GM18511 (cell line): Measurements from ENCODE around the gene KLHL40.
"Not testable (repeated sequence)": the region's sequence is repeated elsewhere in the genome, so short reads cannot be mapped to it uniquely, and the experiment has no call there.

Experiments used
- ATAC-seq: cut with Tn5 transposase; IDR thresholded peaks from one replicate; pipeline ENCODE4 v1.9.1; 2021; ENCODE audit warnings: mild to moderate bottlenecking, moderate library complexity; ENCODE audit not compliant: unreplicated experiment

The KLHL40 gene

GRCh38 chr3:42714171-42714852, 29.0 kb downstream of the KLHL40 start:
- ATAC-seq: no peak

DNA sequence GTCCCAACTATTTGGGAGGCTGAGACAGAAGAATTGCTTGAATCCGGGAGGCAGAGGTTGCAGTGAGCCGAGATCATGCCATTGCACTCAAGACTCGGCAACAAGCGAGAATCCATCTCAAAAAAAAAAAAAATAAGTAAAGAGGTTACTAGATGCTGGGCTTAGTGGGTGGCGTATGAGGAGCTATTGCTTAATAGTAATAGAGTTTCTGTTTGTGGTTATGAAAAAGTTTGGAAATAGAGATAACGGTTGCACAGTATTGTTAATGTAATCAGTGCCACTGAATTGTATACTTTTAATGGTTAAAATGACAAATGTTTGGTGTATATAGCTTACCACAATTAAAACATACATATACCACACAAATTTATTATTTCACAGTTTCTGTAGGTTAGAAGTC, 32.0 kb downstream of the KLHL40 start:
- ATAC-seq: no peak

DNA sequence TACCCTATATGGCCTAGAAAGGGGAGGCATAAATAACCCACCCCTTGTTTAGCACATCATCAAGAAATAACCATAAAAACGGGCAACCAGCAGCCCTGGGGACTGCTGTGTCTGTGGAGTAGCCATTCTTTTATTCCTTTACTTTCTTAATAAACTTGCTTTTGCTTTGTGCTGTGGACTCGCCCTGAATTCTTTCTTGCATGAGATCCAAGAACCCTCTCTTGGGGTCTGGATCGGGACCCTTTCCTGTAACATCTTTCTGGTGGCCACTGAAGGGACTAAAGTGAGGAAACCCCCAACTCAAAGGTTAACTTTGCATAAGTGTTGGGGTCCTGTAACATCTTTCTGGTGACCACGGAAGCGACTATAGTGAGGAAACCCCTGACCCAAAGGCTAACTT, 33.0 kb downstream of the KLHL40 start:
- no peak for ATAC-seq

GRCh38 chr3:42719002-42719401, 33.7 kb downstream of the KLHL40 start:
- ATAC-seq: no peak

- ATAC-seq: no peak
Measured at GRCh38 chr3:42720126-42720525, 34.8 kb downstream of the KLHL40 start.

DNA sequence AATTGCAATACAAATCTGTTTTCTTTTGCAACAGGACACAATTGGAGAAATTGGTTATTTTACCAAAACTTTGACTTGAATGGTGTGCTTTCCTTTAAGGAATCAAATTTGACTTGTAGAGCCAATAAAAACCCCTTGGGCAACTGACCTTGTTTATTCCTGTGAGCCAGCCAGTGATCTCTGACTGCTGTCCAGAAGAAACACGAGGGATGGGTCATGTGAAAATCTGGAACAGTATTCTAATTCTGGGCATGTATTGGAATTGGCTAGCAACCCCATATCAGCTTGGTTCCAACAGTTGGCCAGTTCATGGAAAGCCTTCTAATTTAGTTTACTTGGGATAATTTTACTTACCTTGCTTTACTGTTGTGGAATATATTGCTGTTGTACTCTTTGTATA, 36.4 kb downstream of the KLHL40 start:
- ATAC-seq: no peak

GRCh38 chr3:42722442-42722841, 37.1 kb downstream of the KLHL40 start:
- not testable (repeated sequence) for ATAC-seq

DNA sequence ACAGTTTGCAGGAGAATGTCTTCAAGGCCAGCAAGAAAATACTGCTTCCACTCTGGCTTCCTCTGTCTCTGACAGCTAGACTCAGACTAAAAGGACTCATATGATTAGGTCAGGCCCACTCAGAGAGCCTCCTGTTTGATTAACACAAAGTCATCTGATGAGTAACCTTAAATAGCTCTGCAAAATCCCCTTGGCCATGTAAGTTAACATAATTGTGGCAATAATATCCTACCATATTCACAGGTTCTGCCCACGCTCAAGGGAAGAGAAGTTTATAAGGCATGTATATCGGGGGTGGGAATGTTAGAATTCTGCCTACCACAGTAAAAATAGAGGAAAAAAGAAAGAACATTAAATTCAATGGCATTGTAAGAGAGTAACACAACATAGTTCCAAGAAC, 37.9 kb downstream of the KLHL40 start:
- no peak for ATAC-seq

GRCh38 chr3:42725454-42725853, 40.1 kb downstream of the KLHL40 start:
- ATAC-seq: no peak

DNA sequence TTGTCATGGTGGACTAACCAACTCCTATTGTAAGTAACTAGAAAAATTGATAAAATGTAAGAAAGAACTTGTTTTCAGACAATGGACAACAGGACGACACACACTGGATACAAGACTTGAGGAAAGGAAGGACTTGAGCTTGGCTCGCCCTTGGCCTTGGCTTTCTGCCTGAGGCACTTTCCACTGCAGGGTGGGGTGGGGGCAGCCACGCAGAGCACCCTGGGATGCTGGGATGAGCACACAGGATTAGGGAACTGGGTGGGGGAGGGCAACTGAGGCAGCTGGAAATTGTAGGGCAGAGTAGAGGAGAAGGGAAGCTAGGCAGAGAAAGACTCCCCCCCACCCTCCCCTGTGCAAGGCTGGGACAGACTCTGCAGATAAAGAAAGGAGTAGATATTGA, 42.7 kb downstream of the KLHL40 start:
- no peak for ATAC-seq

- ATAC-seq: no peak
Measured at GRCh38 chr3:42728668-42729364, 43.5 kb downstream of the KLHL40 start.

DNA sequence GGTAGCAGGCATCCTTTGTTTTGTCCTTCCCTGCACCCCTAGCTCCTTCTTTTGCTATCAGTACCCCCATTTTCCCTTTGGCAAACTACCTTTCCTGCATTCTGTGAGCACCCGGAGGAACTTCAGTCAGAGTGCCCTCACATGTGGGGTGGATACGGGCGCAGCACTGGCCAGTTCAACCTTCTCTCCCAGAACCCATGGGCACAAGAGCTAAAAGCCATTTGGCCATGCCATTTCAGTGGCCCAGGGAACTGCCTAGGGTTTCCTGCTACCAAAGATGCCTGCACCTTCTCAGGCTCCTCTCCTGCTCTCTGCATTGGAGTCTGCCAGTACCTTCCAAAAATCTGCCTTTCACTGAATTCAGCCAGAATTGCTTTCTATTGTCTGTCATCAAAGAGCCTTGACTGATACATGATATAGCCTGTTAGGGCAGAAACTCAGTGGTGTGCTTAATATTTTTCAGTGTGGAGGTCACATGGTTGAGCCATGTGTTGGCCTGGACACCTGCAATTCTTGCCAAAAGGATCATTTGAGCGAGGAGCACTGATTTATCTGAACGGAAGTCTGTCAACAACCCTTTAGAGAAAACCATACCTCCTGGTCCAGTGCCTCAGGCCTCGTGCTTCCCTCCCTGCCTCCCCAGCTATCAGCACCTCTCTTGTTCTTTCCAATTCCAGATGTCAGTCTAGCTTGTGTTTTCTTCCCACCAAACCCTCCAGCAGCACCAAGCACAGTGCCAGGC, 44.2 kb downstream of the KLHL40 start:
- no peak for ATAC-seq

DNA sequence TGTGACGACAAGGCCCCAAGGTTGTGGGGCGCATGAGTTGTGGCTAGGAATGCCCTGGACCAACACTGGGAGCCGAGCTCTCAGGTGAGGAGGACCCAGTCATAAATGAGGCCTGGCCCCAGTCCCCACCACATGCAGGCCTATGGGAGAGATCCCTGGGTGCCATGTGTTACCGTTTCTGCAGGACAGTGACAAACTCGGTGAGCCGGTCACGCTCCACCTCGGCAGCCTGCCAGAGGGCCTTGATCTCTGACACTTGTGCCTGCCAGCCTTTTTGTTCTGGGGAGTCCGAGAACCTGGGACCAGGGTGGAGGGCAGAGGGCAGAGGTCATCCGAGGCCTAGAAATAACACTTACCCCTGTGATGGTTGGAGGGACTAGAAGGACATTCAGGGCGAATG, 45.0 kb downstream of the KLHL40 start:
- no peak for ATAC-seq

- no peak for ATAC-seq
Measured at GRCh38 chr3:42730706-42731420, 45.5 kb downstream of the KLHL40 start.

DNA sequence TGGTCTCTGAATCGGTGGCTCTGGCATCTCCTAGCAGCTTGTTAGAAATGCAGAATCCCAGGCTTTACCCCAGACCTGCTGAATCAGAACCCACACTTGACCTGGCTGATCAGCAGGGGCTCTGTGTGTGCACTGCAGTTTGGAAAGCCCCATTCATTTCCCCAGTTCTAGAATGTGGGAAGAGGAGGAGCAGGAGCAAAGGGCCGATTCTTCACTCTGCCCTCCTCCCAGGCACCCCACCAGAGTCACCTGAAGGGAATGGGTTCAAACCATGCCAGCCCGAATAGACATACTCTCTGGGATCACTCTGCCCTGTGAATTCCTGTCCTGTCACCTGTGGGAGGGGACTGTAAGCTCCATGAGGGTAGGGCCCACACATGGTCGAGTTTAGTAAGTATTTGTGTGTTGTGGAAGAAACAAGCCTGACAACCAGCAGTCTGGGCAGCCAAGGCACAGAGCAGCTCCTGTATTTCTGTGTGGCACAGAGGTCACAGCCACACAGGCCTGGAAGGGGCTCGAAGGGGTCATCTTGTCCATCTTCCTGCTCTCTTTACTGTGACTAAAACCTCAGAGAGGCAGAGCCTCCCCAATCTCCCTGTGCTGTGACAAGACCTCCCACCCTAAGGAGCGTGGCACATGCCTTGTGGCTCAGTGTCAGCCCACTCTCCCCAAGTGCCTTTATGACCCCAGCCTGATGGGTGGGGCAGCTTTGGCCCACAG, 46.3 kb downstream of the KLHL40 start:
- ATAC-seq: no peak

- ATAC-seq: no peak
Measured at GRCh38 chr3:42732196-42732828, 47.0 kb downstream of the KLHL40 start.

DNA sequence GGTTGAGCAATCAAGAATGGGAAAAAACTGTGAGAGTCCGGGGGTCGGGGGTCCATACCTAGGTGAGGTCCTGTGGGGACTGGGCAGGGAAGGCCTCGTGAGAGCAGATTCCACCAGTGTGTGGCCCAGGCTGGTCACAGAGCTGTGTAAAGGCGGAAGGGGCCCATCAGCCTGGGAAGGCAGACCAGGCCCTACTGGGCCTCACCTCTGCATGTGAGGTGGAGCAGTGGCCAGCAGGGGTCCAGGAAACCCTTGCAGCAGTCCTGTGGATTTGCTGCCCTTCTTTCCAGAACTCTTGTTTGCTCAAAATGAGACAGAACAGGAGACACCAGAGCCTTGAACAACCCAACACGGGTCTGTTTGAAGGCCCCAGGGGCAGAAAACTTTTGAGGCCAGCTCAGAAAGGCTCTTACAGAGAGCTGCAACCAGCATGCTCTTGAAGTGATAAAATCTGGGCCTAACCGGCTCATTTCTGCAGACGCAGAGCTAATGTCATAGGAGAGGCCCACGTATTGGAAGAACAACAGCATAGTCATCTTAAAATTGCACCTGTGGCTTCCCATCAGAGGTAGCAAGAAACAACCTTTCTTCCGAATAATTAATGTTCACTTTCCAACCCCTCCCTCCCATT, 47.6 kb downstream of the KLHL40 start:
- no peak for ATAC-seq

GRCh38 chr3:42733501-42734262, 48.3 kb downstream of the KLHL40 start:
- no peak for ATAC-seq

- ATAC-seq: no peak
Measured at GRCh38 chr3:42734263-42734860, 49.0 kb downstream of the KLHL40 start.
